Neural cell (in vitro differentiated cells): ENCODE data around the gene PDCD1.

Experiments
- EP300 ChIP-seq: fragments of 450-650 bp; conservative IDR thresholded peaks from 2 replicates; pipeline ENCODE4 v1.6.1; 2014; ENCODE audit warnings: antibody characterized with exemption, mild to moderate bottlenecking, moderate library complexity; ENCODE audit not compliant: poor library complexity, severe bottlenecking
- EZH2 ChIP-seq: fragments of 200-600, 300-800 bp; shearing (Covaris generic), sonication (generic); IDR thresholded peaks from 2 replicates; pipeline ENCODE4 v1.6.1; 2014; ENCODE audit warnings: antibody characterized with exemption, low read length, borderline replicate concordance, mild to moderate bottlenecking; ENCODE audit not compliant: insufficient read depth, poor library complexity, severe bottlenecking
- MXI1 ChIP-seq: fragments of 450-650 bp; conservative IDR thresholded peaks from 2 replicates; pipeline ENCODE4 v1.6.1; 2014; ENCODE audit warnings: antibody characterized with exemption, mild to moderate bottlenecking; ENCODE audit not compliant: poor library complexity, severe bottlenecking
- POLR2AphosphoS5 ChIP-seq: IDR thresholded peaks from 2 replicates; pipeline ENCODE4 v1.6.1; 2012
- RAD21 ChIP-seq: fragments of 450-650 bp; conservative IDR thresholded peaks from 2 replicates; pipeline ENCODE4 v1.6.1; 2014; ENCODE audit warnings: antibody characterized with exemption, mild to moderate bottlenecking, moderate library complexity
- SMC3 ChIP-seq: fragments of 450-650 bp; conservative IDR thresholded peaks from 2 replicates; pipeline ENCODE4 v1.6.1; 2014; ENCODE audit warnings: antibody characterized with exemption, mild to moderate bottlenecking, moderate library complexity; ENCODE audit not compliant: poor library complexity
- TAF1 ChIP-seq: IDR thresholded peaks from 2 replicates; pipeline ENCODE4 v1.6.1; 2012; ENCODE audit warnings: low read depth
- TF ChIP-seq, protein P1 (sequence below): fragments of 450-650 bp; IDR thresholded peaks from 2 replicates; pipeline ENCODE4 v1.5.1; 2014; ENCODE audit warnings: antibody characterized with exemption, mild to moderate bottlenecking, moderate library complexity; ENCODE audit not compliant: poor library complexity, severe bottlenecking
- TF ChIP-seq, protein P2 (sequence below): IDR thresholded peaks from 2 replicates; pipeline ENCODE4 v1.6.1; 2012; ENCODE audit warnings: borderline replicate concordance

DNA sequence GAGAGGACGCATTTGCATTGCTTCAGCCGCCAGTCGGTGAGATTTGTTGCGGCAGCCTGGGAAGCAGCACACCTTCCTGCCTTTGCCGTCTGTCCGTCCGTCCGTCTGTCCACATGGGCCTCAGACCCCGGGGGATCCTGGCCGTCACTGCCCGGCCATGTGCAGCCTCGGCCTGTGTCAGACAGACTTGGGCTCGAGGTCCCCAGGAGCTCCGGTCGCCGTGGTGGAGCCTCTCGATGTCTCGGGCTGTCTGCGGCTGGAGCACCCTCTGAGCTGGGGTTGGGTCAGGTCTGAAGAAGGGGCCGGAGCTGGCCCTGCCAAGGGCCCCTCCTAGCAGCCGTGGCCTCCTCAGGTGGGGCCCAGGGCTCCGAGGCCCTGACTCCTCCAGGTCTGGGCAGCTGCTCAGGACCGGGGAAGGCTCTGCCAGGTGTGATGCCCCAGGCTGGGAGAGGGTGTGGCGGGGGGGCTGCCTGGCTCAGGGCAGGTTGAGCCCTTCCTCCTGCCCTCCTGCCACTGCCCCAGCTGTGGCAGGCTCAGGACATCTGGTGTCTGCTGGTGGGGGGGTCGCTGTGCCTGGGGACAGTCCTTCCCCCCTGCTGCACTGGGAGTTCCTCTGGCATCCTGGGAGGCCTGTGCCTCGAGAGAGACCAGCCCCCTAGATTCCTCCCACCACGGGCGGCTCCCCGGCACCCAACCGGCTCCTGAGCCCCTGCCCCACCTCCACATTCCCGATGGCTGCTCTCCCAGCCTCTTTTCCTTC lies 37.9 kb downstream of the PDCD1 start:
- TF ChIP-seq, protein P1, sequence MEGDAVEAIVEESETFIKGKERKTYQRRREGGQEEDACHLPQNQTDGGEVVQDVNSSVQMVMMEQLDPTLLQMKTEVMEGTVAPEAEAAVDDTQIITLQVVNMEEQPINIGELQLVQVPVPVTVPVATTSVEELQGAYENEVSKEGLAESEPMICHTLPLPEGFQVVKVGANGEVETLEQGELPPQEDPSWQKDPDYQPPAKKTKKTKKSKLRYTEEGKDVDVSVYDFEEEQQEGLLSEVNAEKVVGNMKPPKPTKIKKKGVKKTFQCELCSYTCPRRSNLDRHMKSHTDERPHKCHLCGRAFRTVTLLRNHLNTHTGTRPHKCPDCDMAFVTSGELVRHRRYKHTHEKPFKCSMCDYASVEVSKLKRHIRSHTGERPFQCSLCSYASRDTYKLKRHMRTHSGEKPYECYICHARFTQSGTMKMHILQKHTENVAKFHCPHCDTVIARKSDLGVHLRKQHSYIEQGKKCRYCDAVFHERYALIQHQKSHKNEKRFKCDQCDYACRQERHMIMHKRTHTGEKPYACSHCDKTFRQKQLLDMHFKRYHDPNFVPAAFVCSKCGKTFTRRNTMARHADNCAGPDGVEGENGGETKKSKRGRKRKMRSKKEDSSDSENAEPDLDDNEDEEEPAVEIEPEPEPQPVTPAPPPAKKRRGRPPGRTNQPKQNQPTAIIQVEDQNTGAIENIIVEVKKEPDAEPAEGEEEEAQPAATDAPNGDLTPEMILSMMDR = no peak
- TF ChIP-seq, protein P2, sequence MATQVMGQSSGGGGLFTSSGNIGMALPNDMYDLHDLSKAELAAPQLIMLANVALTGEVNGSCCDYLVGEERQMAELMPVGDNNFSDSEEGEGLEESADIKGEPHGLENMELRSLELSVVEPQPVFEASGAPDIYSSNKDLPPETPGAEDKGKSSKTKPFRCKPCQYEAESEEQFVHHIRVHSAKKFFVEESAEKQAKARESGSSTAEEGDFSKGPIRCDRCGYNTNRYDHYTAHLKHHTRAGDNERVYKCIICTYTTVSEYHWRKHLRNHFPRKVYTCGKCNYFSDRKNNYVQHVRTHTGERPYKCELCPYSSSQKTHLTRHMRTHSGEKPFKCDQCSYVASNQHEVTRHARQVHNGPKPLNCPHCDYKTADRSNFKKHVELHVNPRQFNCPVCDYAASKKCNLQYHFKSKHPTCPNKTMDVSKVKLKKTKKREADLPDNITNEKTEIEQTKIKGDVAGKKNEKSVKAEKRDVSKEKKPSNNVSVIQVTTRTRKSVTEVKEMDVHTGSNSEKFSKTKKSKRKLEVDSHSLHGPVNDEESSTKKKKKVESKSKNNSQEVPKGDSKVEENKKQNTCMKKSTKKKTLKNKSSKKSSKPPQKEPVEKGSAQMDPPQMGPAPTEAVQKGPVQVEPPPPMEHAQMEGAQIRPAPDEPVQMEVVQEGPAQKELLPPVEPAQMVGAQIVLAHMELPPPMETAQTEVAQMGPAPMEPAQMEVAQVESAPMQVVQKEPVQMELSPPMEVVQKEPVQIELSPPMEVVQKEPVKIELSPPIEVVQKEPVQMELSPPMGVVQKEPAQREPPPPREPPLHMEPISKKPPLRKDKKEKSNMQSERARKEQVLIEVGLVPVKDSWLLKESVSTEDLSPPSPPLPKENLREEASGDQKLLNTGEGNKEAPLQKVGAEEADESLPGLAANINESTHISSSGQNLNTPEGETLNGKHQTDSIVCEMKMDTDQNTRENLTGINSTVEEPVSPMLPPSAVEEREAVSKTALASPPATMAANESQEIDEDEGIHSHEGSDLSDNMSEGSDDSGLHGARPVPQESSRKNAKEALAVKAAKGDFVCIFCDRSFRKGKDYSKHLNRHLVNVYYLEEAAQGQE = no peak
- TF ChIP-seq SMC3 (no peak), TAF1 (no peak), EZH2 (no peak), EP300 (no peak), POLR2AphosphoS5 (no peak), RAD21 (no peak), MXI1 (no peak)
